Stimulated activated CD8-positive, alpha-beta memory T cell treated with anti-CD3 and anti-CD28 coated beads, Interleukin-7, amount 100 ng/mL, for 24 hours (primary cell): ENCODE measurements around the gene GRIN1.
A peak's percentile ranks its signal among the peaks of the same experiment; 100 is the strongest.

Source experiments
- DNase-seq: peaks from one replicate; pipeline ENCODE4 v3.0.0-alpha.2; 2020; ENCODE audit warnings: low read depth

Gene GRIN1

DNA sequence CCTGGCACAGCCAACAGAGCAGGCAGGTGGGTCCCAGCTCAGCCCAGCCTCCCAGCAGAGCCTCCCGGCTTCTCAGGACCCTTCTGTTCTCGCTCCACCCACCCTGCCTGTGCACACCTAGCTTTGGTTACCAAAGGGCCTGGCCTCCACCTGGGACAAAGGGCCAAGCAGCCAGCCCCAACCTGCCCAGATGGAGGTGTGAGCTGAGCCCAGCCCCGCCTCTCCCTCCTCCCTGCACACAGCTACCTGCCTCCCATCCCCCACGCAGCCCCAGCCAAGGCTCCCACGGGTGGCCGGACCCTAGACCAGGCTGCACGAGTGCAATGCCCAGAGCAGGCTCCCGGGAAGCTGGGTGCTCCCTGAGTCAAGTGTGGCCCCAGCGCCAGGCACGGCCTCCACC, 56.0 kb downstream of the GRIN1 start:
- no peak for DNase-seq

DNA sequence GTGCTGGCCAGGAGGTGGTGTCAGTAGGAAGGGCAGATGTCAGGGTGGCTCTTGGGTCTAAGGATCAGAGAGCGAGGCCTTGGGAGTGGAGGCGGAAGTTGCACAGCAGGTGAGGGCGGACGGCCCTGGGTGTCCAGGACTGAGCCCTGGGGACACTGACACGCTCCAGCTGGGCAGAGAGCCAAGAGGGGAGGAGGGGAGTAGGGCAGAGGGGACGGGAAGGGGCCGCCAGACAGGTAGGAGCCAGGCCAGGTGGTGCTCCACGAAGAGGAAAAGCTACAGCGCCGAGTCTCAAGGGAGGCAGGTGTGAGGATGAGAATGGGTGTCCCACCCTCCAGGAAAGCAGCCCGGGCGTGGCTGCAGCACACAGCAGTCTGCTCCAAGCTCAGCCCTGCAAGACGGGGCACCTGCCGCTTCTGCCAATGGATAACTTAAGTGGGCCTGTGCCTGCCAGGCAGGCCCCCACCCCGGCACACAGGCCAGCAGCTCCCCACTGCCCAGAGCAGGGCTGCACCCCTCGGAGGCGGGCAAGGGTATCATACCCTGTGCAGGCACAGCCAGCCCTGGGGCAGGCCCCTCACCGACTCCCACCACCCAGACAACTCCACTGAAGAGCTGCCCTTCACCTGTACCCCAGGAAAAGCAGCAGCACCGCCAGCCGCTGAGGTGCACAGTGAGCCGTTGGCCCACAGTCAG, 56.7 kb downstream of the GRIN1 start:
- no peak for DNase-seq

DNA sequence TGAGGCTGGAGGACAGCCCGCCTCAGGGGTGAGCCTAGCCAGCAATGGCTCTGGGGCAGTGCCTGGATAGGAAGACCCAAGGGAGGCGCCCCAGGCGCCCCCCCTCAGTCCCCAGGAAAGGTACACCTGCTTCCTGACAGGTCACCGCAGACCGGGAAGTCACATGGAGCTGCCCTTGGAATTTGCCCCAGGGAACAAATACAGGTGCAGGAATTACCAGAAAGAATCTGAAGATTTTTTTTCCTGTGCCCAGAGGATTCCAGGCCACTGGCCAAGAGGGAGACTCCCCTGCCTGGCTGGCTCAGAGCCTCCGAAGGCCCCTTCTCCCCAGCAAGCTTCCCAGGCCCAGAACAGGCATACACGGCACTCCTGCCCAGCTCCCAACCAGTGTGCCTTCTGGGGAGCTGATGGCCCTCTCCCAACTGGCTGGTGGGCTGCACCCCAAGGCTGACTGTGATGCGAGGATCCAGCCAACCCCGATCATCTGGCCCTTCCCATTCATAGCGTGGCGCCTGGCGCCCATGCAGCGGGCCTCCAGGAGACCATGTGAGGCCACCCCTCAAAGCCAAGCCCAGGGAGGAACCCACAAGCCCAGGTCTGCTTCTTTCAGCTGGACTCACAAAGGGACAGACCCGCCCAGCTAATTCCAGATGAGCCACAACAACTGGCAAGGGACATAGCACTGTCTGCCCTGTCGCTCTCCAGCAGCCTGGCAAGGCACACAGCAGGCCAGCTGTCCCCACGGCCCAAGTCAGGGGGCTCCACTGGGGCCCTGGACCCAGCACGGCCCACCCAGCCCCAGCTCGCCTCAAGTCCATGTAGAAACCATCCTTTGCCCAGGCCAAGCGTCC, 59.3 kb downstream of the GRIN1 start:
- no peak for DNase-seq

DNA sequence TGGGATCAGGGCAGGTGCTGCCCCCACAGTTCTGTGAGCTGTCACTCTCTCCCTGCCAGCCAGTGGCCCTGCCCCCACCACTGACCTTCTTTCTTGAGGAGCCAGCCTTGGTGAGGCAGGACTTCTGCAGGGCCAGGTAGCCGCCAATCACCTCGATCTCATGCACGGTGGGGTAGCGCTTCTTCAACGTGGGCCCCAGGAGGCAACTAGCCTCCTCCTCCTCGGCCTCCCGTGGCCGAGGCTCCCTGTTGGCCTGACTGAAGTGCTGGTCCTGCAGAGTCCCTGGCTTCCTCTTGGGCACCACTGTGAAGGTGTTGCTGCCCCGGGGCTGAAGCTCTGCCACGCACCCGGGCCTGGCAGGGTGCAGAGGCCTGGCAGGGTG, 59.9 kb downstream of the GRIN1 start:
- DNase-seq = no peak

- no peak for DNase-seq
Observed at GRCh38 chr9:137199411-137200121, 60.6 kb downstream of the GRIN1 start.

GRCh38 chr9:137200311-137201204, 61.6 kb downstream of the GRIN1 start, which contains the start of gene TPRN:
TSS of gene TPRN (minus strand) at chr9:137200741. CDS start at chr9:137200711, 30 bp downstream.
- peak; percentile 97 for DNase-seq

- DNase-seq = no peak
Observed at GRCh38 chr9:137201205-137201868, 62.4 kb downstream of the GRIN1 start.

DNA sequence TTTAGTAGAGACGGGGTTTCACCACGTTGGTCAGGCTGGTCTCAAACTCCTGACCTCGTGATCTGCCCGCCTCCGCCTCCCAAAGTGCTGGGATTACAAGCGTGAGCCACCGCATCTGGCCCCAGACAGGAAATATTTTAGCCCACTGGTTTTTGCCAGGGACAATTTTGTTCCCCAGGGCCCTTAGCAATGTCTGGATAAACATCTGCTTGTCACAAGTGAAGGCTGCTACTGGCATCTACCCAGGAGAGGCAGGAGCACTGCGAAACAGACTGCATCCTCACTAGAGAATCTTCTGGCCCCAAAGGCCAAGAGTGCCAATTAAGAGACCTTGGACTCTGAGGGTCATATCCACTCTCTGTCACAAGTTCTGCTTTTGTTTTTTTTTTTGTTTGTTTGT, 64.0 kb downstream of the GRIN1 start:
- DNase-seq = no peak

GRCh38 chr9:137204731-137205125, 65.8 kb downstream of the GRIN1 start:
- no peak for DNase-seq

- DNase-seq = peak; percentile 95
Observed at GRCh38 chr9:137205126-137206069, 66.4 kb downstream of the GRIN1 start, which contains the start of the genes NDOR1 and TMEM203. TSS of gene NDOR1 (plus strand) at chr9:137205700. CDS start at chr9:137205778, 78 bp downstream. TSS of gene TMEM203 (minus strand) at chr9:137205648. CDS start at chr9:137205414, 234 bp downstream.

- no peak for DNase-seq
Observed at GRCh38 chr9:137206602-137207001, 67.6 kb downstream of the GRIN1 start.

DNA sequence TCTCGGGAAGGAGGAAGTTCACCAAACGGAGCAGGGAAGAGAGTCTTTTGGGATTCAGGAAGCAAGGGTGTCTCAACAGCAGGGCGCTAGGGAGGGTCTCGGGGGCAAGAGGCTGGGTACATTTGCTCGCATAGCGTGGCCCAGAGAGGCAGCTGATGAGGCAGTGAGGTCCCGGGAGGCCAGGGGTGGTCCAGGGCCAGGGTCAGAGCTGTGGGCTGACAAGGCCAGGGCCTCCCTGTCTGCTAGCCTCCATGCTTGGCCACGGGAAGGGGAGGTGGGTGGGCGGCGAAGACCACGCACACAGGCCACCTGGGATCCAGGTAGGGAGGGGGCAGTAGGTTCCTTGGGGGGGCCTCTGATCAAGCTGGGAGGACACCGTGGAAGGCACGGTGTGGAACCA, 72.6 kb downstream of the GRIN1 start:
- no peak for DNase-seq

DNA sequence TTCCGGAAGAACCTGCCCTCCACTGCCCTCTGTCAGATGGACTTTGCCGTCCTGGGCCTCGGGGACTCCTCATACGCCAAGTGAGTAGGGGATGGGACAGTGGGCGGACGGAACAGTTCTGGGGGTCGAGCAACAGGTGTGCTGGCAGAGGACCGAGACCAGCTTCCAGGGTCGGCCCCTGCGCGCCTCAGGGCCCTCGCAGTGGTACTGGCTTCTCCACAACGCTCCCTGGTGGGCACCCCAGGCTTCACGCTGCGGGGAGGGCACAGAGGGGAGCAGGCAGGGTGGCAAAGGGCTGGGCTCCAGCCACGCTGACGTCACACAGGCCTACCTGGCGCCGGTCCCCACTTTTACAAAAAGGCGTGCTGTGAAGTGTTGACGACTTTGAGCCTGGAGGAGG, 73.6 kb downstream of the GRIN1 start:
- DNase-seq = no peak

- no peak for DNase-seq
Observed at GRCh38 chr9:137213160-137214060, 74.5 kb downstream of the GRIN1 start.

GRCh38 chr9:137214620-137215019, 75.7 kb downstream of the GRIN1 start:
- DNase-seq = no peak

DNA sequence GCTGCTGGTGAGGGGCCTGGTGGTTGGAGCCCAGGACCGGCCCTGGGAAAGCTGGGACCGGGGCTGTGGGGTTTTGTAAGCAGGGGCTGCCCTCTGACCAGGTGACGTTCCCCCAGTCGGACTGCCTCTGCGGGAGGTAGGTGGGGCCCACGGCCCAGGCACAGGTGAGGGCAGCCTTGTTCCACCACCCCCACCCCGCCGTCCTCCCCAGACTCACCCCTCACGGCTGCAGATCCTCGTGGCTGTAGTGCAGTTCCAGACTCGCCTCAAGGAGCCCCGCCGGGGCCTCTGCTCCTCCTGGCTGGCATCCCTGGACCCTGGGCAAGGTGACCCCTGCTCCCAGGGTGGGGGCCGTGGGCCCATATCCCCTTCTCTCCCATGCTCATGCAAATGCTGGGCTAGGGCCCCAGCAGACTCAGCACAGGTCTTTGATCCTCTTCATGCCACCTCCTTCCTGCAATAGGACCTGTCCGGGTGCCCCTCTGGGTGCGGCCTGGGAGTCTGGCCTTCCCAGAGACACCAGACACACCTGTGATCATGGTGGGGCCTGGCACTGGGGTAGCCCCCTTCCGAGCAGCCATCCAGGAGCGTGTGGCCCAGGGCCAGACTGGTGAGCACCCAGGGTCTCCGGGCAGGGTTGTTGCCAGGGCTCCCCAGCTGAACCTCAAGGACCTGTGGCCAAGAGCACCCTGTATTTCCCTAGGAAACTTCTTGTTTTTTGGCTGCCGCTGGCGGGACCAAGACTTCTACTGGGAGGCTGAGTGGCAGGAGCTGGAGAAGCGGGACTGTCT, 76.4 kb downstream of the GRIN1 start:
- DNase-seq = no peak

DNA sequence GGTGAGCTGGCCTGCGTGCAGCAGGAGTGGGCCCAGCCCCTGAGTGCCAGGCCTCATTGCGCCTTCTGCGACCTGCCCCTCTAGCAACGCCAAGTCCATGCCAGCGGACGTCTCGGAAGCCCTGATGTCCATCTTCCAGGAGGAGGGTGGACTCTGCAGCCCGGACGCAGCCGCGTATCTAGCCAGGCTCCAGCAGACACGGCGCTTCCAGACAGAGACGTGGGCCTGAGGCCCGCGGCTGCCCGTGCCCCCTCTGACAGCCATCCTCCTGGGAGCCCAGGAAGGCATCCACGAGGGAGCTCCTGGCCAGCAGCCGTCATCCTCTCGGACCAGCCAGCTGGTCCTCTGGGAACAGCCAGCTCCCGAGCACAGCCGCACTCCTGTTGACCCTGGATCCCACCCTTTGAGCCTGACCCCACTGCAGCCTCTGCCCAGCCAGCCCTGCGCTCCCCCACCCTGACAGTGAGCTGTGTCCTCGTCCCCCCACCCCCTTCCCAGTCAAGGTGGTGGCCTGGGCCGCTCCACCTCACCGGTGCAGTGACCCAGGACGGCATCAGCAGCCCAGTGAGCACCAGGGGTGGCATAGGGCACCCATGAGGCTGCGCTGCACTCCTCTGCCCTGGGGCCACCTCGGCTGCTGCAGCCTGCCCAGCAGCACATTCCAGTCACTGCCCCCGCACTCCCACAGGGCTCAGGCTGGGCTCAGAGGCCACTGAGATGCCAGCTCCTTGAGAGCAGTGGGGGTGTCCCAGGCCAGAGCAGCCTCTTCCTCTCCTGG, 77.4 kb downstream of the GRIN1 start:
- no peak for DNase-seq
